WI38 (cell line): ENCODE data around the gene FXR2.

Experiments used
- H3K4me3 ChIP-seq: 2 replicates; pipeline ENCODE4 v1.5.1; 2011; ENCODE audit warnings: low read depth, mild to moderate bottlenecking, control low read depth, low read length
- CTCF ChIP-seq: IDR thresholded peaks from 2 replicates; pipeline ENCODE4 v1.5.1; 2012; ENCODE audit warnings: low read depth, mild to moderate bottlenecking, control low read depth, low read length

FXR2 gene

GRCh38 chr17:7577327-7578199 lies 37.1 kb downstream of the FXR2 start:
- no peak for TF ChIP-seq CTCF

GRCh38 chr17:7576432-7576937 lies 38.2 kb downstream of the FXR2 start:
- TF ChIP-seq CTCF, result no peak

More at GRCh38 chr17:7577327-7578199, 37.1 kb downstream of the FXR2 start:
- no peak overlapping the region for H3K4me3 ChIP-seq

GRCh38 chr17:7575959-7576358 lies 38.7 kb downstream of the FXR2 start:
- peak overlapping the region; percentile 97; the same call in 1 of the 2 replicates for H3K4me3 ChIP-seq
- TF ChIP-seq CTCF, result no peak

More at GRCh38 chr17:7576432-7576937, 38.2 kb downstream of the FXR2 start:
- no peak overlapping the region for H3K4me3 ChIP-seq

- no peak for TF ChIP-seq CTCF
- peak overlapping the region; percentile 97 for H3K4me3 ChIP-seq
Measured at GRCh38 chr17:7575481-7575883, 39.2 kb downstream of the FXR2 start.

- TF ChIP-seq CTCF, result no peak
- peak overlapping the region; percentile 97 for H3K4me3 ChIP-seq
Measured at GRCh38 chr17:7574176-7574953, 40.3 kb downstream of the FXR2 start.

GRCh38 chr17:7573324-7574080 lies 41.2 kb downstream of the FXR2 start:
- TF ChIP-seq CTCF, result no peak
- peak overlapping the region; percentile 97 for H3K4me3 ChIP-seq
